Ishikawa (cell line): Measurements from ENCODE around the gene ACSM6.

ENCODE experiments used
- CEBPB ChIP-seq: IDR thresholded peaks from 2 replicates; pipeline ENCODE4 v1.6.1; 2012
- CREB1 ChIP-seq: IDR thresholded peaks from 2 replicates; pipeline ENCODE4 v1.6.1; 2012; ENCODE audit warnings: low read depth
- EP300 ChIP-seq: IDR thresholded peaks from 2 replicates; pipeline ENCODE4 v1.6.1; 2012; ENCODE audit warnings: borderline replicate concordance
- RAD21 ChIP-seq: IDR thresholded peaks from 2 replicates; pipeline ENCODE4 v1.6.1; 2012; ENCODE audit warnings: low read depth
- REST ChIP-seq: IDR thresholded peaks from 2 replicates; pipeline ENCODE4 v1.6.1; 2012; ENCODE audit warnings: low read depth, mild to moderate bottlenecking
- TAF1 ChIP-seq: IDR thresholded peaks from 2 replicates; pipeline ENCODE4 v1.6.1; 2012; ENCODE audit warnings: low read depth, mild to moderate bottlenecking
- TCF12 ChIP-seq: IDR thresholded peaks from 2 replicates; pipeline ENCODE4 v1.6.1; 2012; ENCODE audit warnings: low read depth
- TF ChIP-seq, protein P1 (sequence below): IDR thresholded peaks from 2 replicates; pipeline ENCODE4 v1.6.1; 2012

DNA sequence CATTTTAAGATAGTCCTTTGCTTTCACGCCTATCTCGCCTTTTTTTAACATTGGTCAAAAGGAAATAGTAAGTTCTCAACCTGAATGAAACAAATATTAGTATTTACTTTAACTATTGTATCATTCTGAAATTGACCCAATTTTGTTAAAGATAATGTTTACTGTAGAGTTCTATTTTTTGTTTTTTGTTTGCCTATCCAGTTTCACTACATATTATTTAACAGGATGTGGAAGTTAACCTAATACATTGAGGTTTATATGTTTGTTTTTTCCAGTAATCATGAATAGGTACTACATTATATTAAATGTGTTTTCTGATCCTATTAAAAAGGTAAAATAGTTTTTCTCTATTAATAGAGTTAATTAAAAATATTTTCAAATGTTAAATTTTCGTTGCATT, 26.5 kb downstream of the ACSM6 start:
- TF ChIP-seq EP300 = no peak
- no peak for TF ChIP-seq REST
- TF ChIP-seq TCF12 = no peak
- no peak for TF ChIP-seq CREB1
- no peak for TF ChIP-seq TAF1
- TF ChIP-seq RAD21 = no peak
- TF ChIP-seq CEBPB = no peak
- TF ChIP-seq, protein P1, sequence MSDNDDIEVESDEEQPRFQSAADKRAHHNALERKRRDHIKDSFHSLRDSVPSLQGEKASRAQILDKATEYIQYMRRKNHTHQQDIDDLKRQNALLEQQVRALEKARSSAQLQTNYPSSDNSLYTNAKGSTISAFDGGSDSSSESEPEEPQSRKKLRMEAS = no peak
